ENCODE results near the gene GNAO1. TPM values are rescaled to one million over a fixed set of nuclear protein-coding genes. Genes with fewer than 3 reads are reported as not detected.

Gene GNAO1
- total and polyA plus RNA-seq, 9 of the 15 experiments (the other 6 are each of a cell fraction or from before 2014, with no cell fraction given) = 0.07 to 0.42 (median 0.08) TPM; not detected in 5

- peak; percentile 8 to 45 (median 20); a peak in 2 of 6 replicates for TF ChIP-seq CTCF (IDR thresholded peaks at IDR 0.05 in 2 of 3, conservative IDR thresholded peaks at IDR 0.05 in 1 of 3; ENCODE audit: insufficient read depth in 2 of 3, low read depth in 1 of 3, low read length in 3 of 3)
- TF ChIP-seq CBX2 (IDR thresholded peaks at IDR 0.05; ENCODE audit: insufficient read depth, low read length, poor library complexity, severe bottlenecking) = no peak
- no peak for TF ChIP-seq ZNF253 (CRISPR knock-in tag; conservative IDR thresholded peaks at IDR 0.05)
- no peak for TF ChIP-seq ETV6 (IDR thresholded peaks at IDR 0.05; ENCODE audit: borderline replicate concordance in 1 of 2, low read depth in 2 of 2, low read length in 1 of 2)
- no peak for TF ChIP-seq ETV6 (CRISPR knock-in tag; IDR thresholded peaks at IDR 0.05; ENCODE audit: borderline replicate concordance)
- TF ChIP-seq, protein P1, sequence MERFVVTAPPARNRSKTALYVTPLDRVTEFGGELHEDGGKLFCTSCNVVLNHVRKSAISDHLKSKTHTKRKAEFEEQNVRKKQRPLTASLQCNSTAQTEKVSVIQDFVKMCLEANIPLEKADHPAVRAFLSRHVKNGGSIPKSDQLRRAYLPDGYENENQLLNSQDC (CRISPR knock-in tag; IDR thresholded peaks at IDR 0.05) = no peak
- no peak for TF ChIP-seq PHTF2 (CRISPR knock-in tag; IDR thresholded peaks at IDR 0.05)
- no peak for TF ChIP-seq UBTF (IDR thresholded peaks at IDR 0.05; ENCODE audit: borderline replicate concordance in 1 of 2, low read depth in 2 of 2, low read length in 2 of 2)
- no peak for TF ChIP-seq SIRT6 (IDR thresholded peaks at IDR 0.05; ENCODE audit: low read depth, low read length)
- TF ChIP-seq ZMIZ1 (IDR thresholded peaks at IDR 0.05; ENCODE audit: low read depth in 2 of 2, low read length in 2 of 2) = no peak
- no peak for TF ChIP-seq NCOA2 (IDR thresholded peaks at IDR 0.05; ENCODE audit: partially characterized antibody in 2 of 2)
- no peak for TF ChIP-seq ZNF699 (CRISPR knock-in tag; IDR thresholded peaks at IDR 0.05; ENCODE audit: insufficient replicate concordance)
- TF ChIP-seq GABPB1 (CRISPR knock-in tag; IDR thresholded peaks at IDR 0.05) = no peak
- peak; percentile 37; the same call in 1 of the 2 replicates for TF ChIP-seq SMARCA4 (IDR thresholded peaks at IDR 0.05)
- TF ChIP-seq ELF1 (tag; IDR thresholded peaks at IDR 0.05) = no peak
- no peak for TF ChIP-seq MLX (CRISPR knock-in tag; conservative IDR thresholded peaks at IDR 0.05)
- peak; percentile 43 for TF ChIP-seq MEIS2 (IDR thresholded peaks at IDR 0.05; ENCODE audit: partially characterized antibody)
These were observed 54.9 kb downstream of the GNAO1 start (continued) for GRCh38 chr16:56246051-56246817.
